Kidney epithelial cell (primary cell): Measurements from ENCODE around the gene PUSL1. TPM values are rescaled to one million over a fixed set of nuclear protein-coding genes. Genes with fewer than 3 reads are reported as not detected.

Experiments
- DNase-seq: peaks from one replicate; pipeline ENCODE4 v3.0.0-alpha.2; 2010; ENCODE audit warnings: low read depth
- H3K27me3 ChIP-seq: 2 replicates; pipeline ENCODE4 v1.6.0; 2011; ENCODE audit warnings: low read length; ENCODE audit not compliant: control insufficient read depth, insufficient read depth
- H3K36me3 ChIP-seq: 2 replicates; pipeline ENCODE4 v1.5.1; 2011; ENCODE audit warnings: low read length; ENCODE audit not compliant: control insufficient read depth, insufficient read depth
- H3K4me3 ChIP-seq: 2 replicates; pipeline ENCODE4 v1.5.1; 2011; ENCODE audit warnings: low read depth, mild to moderate bottlenecking, control low read depth, low read length
- CTCF ChIP-seq: IDR thresholded peaks from 2 replicates; pipeline ENCODE4 v1.5.1; 2011; ENCODE audit warnings: mild to moderate bottlenecking, moderate library complexity, low read length, control low read depth, inconsistent platforms; ENCODE audit not compliant: insufficient read depth, poor library complexity, severe bottlenecking
- total RNA-seq: library from RNA; depleted of rRNA; stranded (reverse); fragments of >200 nt; gene quantifications from 2 replicates; pipeline ENCODE4 v1.2.3, GENCODE V29; 2015

PUSL1 gene
- total RNA-seq, 1 donor from 2014 or later, result 45.1 TPM

- H3K4me3 ChIP-seq, result no peak overlapping the region
- no peak for TF ChIP-seq CTCF
- DNase-seq, result no peak
Observed at GRCh38 chr1:1352786-1353388, 44.5 kb downstream of the PUSL1 start.

GRCh38 chr1:1353389-1354151 lies 45.2 kb downstream of the PUSL1 start:
- no peak for DNase-seq
- H3K27me3 ChIP-seq, result peaks cover 15% of the 10 kb centered on the region
- no peak for TF ChIP-seq CTCF
- H3K36me3 ChIP-seq, result peaks cover 1% of the 10 kb centered on the region
- H3K4me3 ChIP-seq, result no peak overlapping the region

More at GRCh38 chr1:1352786-1353388, 44.5 kb downstream of the PUSL1 start:
- peaks cover 1% of the 10 kb centered on the region for H3K36me3 ChIP-seq
- H3K27me3 ChIP-seq, result peaks cover 15% of the 10 kb centered on the region

GRCh38 chr1:1354271-1355247 lies 46.2 kb downstream of the PUSL1 start:
- TF ChIP-seq CTCF, result no peak
- Histone ChIP-seq H3K36me3 (peaks cover 1% of the 10 kb centered on the region), H3K4me3 (no peak overlapping the region), H3K27me3 (peaks cover 15% of the 10 kb centered on the region)
- no peak for DNase-seq

GRCh38 chr1:1355416-1355815 lies 47.0 kb downstream of the PUSL1 start:
- H3K4me3 ChIP-seq, result no peak overlapping the region
- peaks cover 1% of the 10 kb centered on the region for H3K36me3 ChIP-seq
- peaks cover 15% of the 10 kb centered on the region for H3K27me3 ChIP-seq
- no peak for TF ChIP-seq CTCF
- DNase-seq, result no peak

- H3K36me3 ChIP-seq, result peaks cover 1% of the 10 kb centered on the region
- TF ChIP-seq CTCF, result no peak
- peak overlapping the region; percentile 44 for H3K4me3 ChIP-seq
- H3K27me3 ChIP-seq, result peaks cover 15% of the 10 kb centered on the region
- DNase-seq, result no peak
Observed at GRCh38 chr1:1356166-1356795, 47.9 kb downstream of the PUSL1 start.
